Right hindlimb (tissue), 1 donor: ENCODE measurements around the gene THAP3.
A peak's percentile ranks its signal among the peaks of the same experiment; 100 is the strongest.

Experiments used
- DNase-seq: peaks from one replicate; pipeline ENCODE4 v3.0.0-alpha.2; 2018

THAP3 gene

GRCh38 chr1:6624710-6625583 is at the start of gene THAP3:
TSS of gene THAP3 (plus strand) at chr1:6624868. CDS start at chr1:6625219, 351 bp downstream.
- DNase-seq: peak; percentile 90

GRCh38 chr1:6577831-6578525 is 46.7 kb upstream of the THAP3 start:
- DNase-seq: no peak

GRCh38 chr1:6578624-6579373 is 45.9 kb upstream of the THAP3 start:
- DNase-seq: no peak

- peak; percentile 100 for DNase-seq
Measured at GRCh38 chr1:6579374-6580118, 45.1 kb upstream of the THAP3 start, which contains the start of gene ZBTB48. TSS of gene ZBTB48 (plus strand) at chr1:6579994. CDS start at chr1:6580610, 616 bp downstream.

- DNase-seq: no peak
Measured at GRCh38 chr1:6580119-6580592, 44.5 kb upstream of the THAP3 start.

GRCh38 chr1:6580593-6581409 is 43.9 kb upstream of the THAP3 start:
- DNase-seq: no peak

- no peak for DNase-seq
Measured at GRCh38 chr1:6581561-6582305, 42.9 kb upstream of the THAP3 start.

GRCh38 chr1:6582370-6582769 is 42.3 kb upstream of the THAP3 start:
- DNase-seq: no peak

- no peak for DNase-seq
Measured at GRCh38 chr1:6584126-6585080, 40.3 kb upstream of the THAP3 start.

GRCh38 chr1:6585081-6585722 is 39.5 kb upstream of the THAP3 start:
- no peak for DNase-seq

- DNase-seq: no peak
Measured at GRCh38 chr1:6585841-6586240, 38.8 kb upstream of the THAP3 start.

- DNase-seq: no peak
Measured at GRCh38 chr1:6586404-6586816, 38.3 kb upstream of the THAP3 start.

GRCh38 chr1:6587261-6588005 is 37.2 kb upstream of the THAP3 start:
- peak; percentile 66 for DNase-seq

- DNase-seq: no peak
Measured at GRCh38 chr1:6588128-6588892, 36.4 kb upstream of the THAP3 start.

- DNase-seq: no peak
Measured at GRCh38 chr1:6588893-6589520, 35.7 kb upstream of the THAP3 start.

- no peak for DNase-seq
Measured at GRCh38 chr1:6590046-6590445, 34.6 kb upstream of the THAP3 start.

- no peak for DNase-seq
Measured at GRCh38 chr1:6591222-6591621, 33.4 kb upstream of the THAP3 start.
